ENCODE measurements around the gene TBC1D7.

TBC1D7 gene

GRCh38 chr6:13328076-13328874, at the start of gene TBC1D7:
Gene TBC1D7 (minus strand): TSS chr6:13328537. CDS start chr6:13326898, 1,639 bp downstream.
- peak; percentile 50 for DNase-seq (ENCODE audit: low read depth, low spot score)

DNA sequence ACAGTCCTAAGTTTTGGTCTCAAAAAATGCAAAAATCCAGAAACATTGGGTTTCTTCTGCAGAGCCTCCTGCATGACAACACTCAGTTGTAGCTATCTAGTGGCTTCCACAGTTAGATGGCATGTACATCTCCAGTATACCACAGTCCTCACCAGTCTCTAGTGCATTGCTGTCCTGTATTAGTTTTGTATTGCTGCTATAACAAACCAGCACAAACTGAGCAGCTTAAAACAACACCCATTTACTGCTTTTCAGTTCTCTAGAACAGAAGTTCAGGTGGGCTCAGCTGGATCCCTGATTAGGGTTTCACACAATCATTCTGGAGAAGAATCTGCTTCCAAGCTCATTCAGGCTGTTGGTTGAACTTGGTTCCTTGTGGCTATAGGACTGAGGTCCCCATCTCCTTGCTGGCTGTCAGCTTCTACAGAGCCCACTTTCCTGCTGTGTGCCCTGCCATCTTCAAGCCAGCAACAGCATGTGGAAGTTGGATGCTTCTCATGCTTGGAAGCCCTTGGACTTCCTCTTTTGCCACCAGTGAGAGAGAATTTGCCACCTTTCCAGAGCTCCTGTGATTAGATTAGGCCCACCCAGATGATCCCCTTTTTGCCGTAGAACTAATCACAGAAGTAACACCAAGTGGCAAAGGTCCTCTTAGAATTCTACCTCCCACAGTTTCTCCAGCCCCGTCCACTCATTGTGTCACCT, 48.9 kb upstream of the TBC1D7 start:
- no peak for DNase-seq (ENCODE audit: low read depth, low spot score)

- no peak for DNase-seq (ENCODE audit: low read depth, low spot score)
Observed at GRCh38 chr6:13375360-13375878, 47.1 kb upstream of the TBC1D7 start.

- no peak for DNase-seq (ENCODE audit: low read depth, low spot score)
Observed at GRCh38 chr6:13373919-13374318, 45.6 kb upstream of the TBC1D7 start.

- no peak for DNase-seq (ENCODE audit: low read depth, low spot score)
Observed at GRCh38 chr6:13373488-13373886, 45.1 kb upstream of the TBC1D7 start.

DNA sequence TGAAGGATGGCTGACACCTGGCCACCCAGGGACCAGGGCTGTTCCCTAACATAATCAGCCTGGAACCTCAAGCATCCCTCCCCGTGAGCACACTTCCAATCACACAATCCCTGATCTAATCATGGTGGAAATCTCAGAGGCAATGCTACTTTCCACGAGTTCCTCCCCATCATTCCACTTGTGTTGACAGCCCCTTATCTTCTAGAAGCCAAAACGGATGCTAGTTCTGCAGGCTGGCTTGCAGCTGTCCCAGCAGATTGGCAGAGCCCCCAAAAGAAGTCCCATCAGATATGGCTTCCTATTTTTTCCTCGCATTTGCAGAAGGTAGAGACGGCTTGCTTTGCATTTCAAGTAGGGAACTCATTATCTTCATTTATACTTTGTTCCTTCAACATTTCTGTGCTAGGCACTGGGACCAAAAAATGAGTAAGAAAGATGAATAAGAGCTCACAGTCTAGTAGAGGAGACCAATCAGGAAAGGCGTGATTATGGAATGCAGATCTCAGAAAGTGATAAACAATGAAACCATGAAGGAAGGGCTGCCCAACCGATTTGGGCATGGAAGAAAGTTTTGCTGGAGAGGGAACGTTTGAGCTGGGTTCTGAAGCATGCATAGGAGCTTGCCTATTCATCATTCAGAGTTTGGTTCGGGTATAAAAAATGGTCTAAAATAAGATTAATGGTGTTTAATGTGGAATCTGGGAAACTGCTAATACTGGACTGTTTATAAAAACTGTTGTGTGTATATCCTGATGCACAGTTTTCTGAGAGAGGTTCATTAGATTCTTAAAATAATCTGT, 44.6 kb upstream of the TBC1D7 start:
- DNase-seq (ENCODE audit: low read depth, low spot score): no peak

DNA sequence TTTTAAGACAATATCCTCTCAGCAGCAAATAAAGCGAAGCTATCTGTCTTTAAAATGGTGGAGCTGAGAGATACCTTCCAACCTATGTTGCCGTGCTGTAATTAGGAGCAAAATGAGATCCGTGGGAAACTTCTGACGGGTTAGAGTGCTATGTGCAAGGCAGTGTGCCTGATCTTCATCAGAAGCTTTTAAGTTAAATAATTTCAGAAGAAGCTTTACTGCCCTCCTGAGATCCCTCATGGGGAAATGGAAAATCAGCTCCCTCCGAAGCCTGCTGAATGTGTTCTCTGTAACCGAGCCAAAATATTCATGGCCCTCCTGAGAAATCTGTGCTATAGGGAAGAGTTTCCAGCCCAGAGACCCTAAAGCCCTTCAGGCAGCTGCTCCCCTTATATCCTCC, 43.7 kb upstream of the TBC1D7 start:
- DNase-seq (ENCODE audit: low read depth, low spot score): no peak

GRCh38 chr6:13371421-13372072, 43.2 kb upstream of the TBC1D7 start:
- DNase-seq (ENCODE audit: low read depth, low spot score): no peak

DNA sequence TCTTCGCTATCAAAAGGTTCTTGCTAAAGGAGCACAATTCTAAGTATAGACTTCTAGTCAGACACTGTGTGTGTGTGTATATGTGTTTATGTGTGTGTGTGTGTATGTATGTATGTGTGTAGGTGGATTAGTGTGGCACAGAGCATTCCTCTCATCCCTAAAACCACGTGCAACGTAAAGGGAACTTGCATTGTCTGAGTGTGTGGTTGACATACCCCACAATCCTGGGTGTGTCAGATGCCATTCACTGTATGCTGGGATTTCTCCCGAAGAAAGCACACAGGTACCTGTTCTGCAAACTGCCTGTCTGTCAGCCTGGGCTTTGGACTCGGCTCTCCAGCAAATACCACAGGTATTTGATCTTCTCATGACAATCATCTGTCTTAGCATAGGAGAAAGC, 42.3 kb upstream of the TBC1D7 start:
- DNase-seq (ENCODE audit: low read depth, low spot score): no peak

DNA sequence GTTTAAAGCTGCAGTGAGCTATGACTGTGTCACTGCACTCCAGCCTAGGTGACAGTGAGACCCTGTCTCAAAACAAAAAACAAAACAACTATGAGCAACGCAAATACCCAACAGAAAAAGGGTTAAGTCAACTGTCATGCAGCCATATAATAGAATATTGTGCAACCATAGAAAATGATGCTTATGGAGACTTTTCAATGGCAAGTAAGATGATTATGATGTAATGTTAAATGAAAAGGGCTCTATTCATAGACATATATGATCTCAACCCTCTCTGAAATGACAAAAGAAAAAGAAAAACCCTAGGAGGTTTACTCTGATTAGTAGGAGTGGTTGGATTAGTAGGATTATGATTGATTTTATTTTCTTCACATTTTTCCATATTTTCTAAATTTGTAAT, 41.3 kb upstream of the TBC1D7 start:
- no peak for DNase-seq (ENCODE audit: low read depth, low spot score)

- DNase-seq (ENCODE audit: low read depth, low spot score): no peak
Observed at GRCh38 chr6:13368731-13369115, 40.4 kb upstream of the TBC1D7 start.

DNA sequence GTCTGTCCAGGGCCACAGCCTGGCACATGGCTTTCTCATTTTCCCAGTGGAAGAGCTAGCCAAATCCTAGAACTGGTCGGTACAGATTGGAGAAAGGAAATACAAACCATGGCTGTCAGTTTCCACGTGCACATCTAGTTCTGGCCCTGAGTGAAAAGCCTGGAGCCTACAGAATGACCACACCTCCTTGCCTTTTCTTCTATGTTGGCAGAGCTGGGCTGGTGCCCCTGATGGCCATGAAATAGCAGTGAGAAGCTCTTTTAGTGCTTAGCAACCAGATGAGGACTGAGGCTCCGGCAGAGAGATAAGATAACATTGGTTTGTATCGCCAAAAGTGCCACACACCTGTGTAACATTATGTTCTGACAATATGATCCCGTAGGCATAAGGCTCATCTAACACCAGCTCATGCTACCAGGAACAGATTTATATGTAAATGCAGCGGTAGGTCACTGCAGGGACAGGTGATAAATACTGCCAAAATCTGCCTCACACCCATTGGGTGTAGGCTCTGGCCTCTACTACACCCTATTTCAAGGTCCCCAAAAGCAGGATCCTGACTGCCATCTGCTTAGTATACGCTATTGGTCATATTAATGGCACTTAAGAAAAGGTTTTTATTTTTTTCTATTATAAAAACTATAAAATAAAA, 39.9 kb upstream of the TBC1D7 start:
- DNase-seq (ENCODE audit: low read depth, low spot score): no peak

- DNase-seq (ENCODE audit: low read depth, low spot score): no peak
Observed at GRCh38 chr6:13367396-13367795, 39.1 kb upstream of the TBC1D7 start.

DNA sequence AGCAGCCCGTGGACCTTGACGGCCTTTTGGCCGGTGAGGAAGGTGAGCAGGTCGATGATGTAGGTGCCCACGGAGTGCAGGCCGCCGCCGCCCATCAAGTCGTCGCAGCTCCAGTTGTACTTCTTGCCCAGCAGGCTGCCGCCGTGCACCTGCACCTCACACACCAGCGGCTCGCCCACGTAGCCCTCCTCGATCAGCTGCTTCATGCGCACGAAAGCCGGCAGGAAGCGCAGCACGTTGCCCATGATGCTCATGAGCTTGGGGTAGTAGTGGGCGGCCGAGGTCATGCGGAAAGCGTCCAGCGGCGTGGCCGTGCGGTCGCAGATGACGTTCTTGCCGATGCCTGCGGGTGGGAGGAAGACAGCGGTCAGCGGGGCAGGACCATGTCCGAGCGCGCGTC, 37.0 kb upstream of the TBC1D7 start:
- no peak for DNase-seq (ENCODE audit: low read depth, low spot score)

DNA sequence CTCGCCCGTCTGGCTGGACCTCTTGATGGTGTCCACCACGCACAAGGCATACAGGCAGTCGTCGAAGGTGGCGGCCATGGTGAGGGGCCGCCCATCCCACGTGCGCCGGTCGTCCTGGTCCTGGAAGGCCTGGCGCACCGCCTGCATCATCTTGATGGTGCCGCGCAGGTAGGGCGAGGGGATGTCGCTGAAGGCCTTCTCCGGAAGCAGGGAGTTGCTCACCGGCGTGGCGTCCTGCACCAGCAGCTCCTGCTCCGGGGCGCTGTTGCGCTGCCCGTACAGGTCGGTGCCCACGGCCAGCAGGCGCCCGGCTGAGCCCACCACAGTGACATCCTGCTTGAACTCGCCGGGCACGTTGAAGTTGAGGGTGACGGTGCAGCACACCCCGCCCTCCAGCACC, 36.5 kb upstream of the TBC1D7 start:
- DNase-seq (ENCODE audit: low read depth, low spot score): no peak

GRCh38 chr6:13362412-13362811, 34.1 kb upstream of the TBC1D7 start:
- no peak for DNase-seq (ENCODE audit: low read depth, low spot score)

DNA sequence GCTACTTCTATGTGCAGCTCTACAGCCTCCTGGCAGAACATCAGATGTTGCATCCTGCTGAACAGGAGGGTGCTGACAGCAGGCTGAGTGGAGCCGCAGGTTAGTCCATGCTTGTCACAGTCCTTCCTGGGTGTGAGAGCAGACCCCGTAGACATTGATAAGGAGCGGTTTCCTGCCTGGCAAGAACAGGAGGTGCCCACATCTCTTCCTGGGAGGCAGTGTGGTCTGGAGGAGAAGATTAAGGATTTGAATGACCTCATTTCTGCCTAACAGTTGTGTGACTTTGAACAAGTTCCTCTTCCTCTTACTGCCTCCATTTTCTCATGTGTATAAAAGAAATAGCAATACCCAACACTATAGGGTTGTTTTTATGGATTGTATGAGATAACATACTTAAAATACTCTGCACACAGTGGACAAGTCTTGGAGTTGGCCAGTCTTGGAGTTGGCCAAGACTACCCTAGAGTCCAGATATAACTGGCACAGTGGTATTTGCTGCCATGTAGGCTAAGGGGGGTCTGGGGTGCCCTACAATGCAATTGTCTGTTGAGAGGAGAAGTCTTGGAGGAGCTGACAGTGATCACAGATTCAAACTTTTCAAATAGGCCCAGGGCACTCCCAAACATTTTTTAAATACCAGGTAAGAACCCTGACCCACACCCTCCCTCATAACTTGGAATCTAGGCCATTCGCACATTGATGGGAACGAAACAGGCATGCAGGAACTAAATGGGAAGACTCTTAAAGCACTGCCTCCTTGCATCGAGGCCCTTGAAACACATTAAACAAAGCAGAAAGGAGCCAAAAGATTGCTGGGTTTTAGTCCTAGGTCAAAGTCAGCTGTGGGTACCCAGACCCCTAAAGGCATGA, 32.6 kb upstream of the TBC1D7 start:
- no peak for DNase-seq (ENCODE audit: low read depth, low spot score)

GRCh38 chr6:13359287-13359686, 30.9 kb upstream of the TBC1D7 start:
- DNase-seq (ENCODE audit: low read depth, low spot score): no peak

DNA sequence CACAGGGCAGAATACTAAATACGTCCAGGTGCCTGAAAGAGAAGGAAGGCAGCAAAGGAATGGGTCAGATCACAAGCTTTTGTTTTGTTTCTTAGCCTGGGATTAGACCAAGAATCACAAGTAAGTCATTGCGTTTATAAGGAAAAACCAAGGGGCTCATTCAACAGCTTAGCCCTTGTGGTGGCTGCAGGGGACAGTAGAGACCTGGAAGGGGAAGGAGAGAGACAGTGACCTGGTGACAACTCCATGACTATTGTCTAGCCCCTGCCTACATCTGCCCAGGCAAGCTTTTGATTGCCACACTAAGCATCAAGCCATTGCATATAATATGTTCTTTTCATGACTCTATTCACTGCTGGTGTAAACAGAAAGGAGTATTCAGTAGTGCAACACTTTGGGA, 30.2 kb upstream of the TBC1D7 start:
- no peak for DNase-seq (ENCODE audit: low read depth, low spot score)

GRCh38 chr6:13357551-13358075, 29.3 kb upstream of the TBC1D7 start:
- no peak for DNase-seq (ENCODE audit: low read depth, low spot score)
